ENCODE measurements around the gene RS1. TPM values are rescaled to one million over a fixed set of nuclear protein-coding genes. Genes with fewer than 3 reads are reported as not detected.

RS1 gene
- total RNA-seq, 4 donors from 2014 or later: not detected

- Histone ChIP-seq H3K27me3 (no peaks in the 10 kb centered on the region), H3K27ac (no peak overlapping the region), H3K36me3 (no peaks in the 10 kb centered on the region), H3K4me3 (no peak overlapping the region), H3K4me1 (no peaks in the 10 kb centered on the region), H3K9me3 (no peaks in the 10 kb centered on the region)
- no peak for DNase-seq
- 66 to 77% methylated on average over 15 of the region's 15 CpGs for WGBS, 2 donors
- intact Hi-C loops (cut with DNase I): no loop called here
- TF ChIP-seq CTCF (IDR thresholded peaks at IDR 0.05) (no peak), POLR2A (IDR thresholded peaks at IDR 0.05) (no peak)
These were observed 3.7 kb downstream of the RS1 start for GRCh38 chrX:18668071-18668835.

GRCh38 chrX:18666614-18667013, 5.3 kb downstream of the RS1 start:
- H3K4me3 ChIP-seq: no peak overlapping the region
- no peak overlapping the region for H3K27ac ChIP-seq
- no peaks in the 10 kb centered on the region for H3K9me3 ChIP-seq
- H3K36me3 ChIP-seq: no peaks in the 10 kb centered on the region
- TF ChIP-seq POLR2A (IDR thresholded peaks at IDR 0.05) (no peak), CTCF (IDR thresholded peaks at IDR 0.05) (no peak)
- no peaks in the 10 kb centered on the region for H3K27me3 ChIP-seq
- DNase-seq: no peak
- WGBS, 2 donors: 66 to 89% methylated on average over 14 to 15 of the region's 15 CpGs
- intact Hi-C loops (cut with DNase I): no loop called here
- no peaks in the 10 kb centered on the region for H3K4me1 ChIP-seq

- Histone ChIP-seq H3K27ac (no peak overlapping the region), H3K9me3 (no peaks in the 10 kb centered on the region), H3K27me3 (no peaks in the 10 kb centered on the region), H3K4me3 (no peak overlapping the region), H3K4me1 (no peaks in the 10 kb centered on the region), H3K36me3 (no peaks in the 10 kb centered on the region)
- intact Hi-C loops (cut with DNase I): no loop called here
- DNase-seq: no peak
- 74 to 92% methylated on average over 7 to 8 of the region's 8 CpGs for WGBS, 2 donors
- TF ChIP-seq POLR2A (IDR thresholded peaks at IDR 0.05): no peak
- TF ChIP-seq CTCF (IDR thresholded peaks at IDR 0.05): no peak
These were observed 7.0 kb downstream of the RS1 start for GRCh38 chrX:18664947-18665346.

GRCh38 chrX:18661273-18661672, 10.6 kb downstream of the RS1 start:
- DNase-seq: no peak
- Histone ChIP-seq H3K4me1 (no peaks in the 10 kb centered on the region), H3K36me3 (no peaks in the 10 kb centered on the region), H3K4me3 (no peak overlapping the region), H3K27ac (no peak overlapping the region), H3K27me3 (no peaks in the 10 kb centered on the region), H3K9me3 (no peaks in the 10 kb centered on the region)
- 86 to 90% methylated on average over 5 to 12 of the region's 12 CpGs for WGBS, 2 donors
- TF ChIP-seq CTCF (IDR thresholded peaks at IDR 0.05) (no peak), POLR2A (IDR thresholded peaks at IDR 0.05) (no peak)
- intact Hi-C loops (cut with DNase I): no loop called here

- H3K27me3 ChIP-seq: no peaks in the 10 kb centered on the region
- no peaks in the 10 kb centered on the region for H3K36me3 ChIP-seq
- TF ChIP-seq CTCF (IDR thresholded peaks at IDR 0.05) (no peak), POLR2A (IDR thresholded peaks at IDR 0.05) (no peak)
- H3K27ac ChIP-seq: no peak overlapping the region
- intact Hi-C loops (cut with DNase I): no loop called here
- DNase-seq: no peak
- no peak overlapping the region for H3K4me3 ChIP-seq
- no peaks in the 10 kb centered on the region for H3K4me1 ChIP-seq
- H3K9me3 ChIP-seq: no peaks in the 10 kb centered on the region
- 24 to 38% methylated on average over 3 of the region's 5 CpGs for WGBS, 2 donors
These were observed 16.8 kb downstream of the RS1 start for GRCh38 chrX:18654875-18655836.

All from esophagus squamous epithelium (tissue), 5 donors.